ENCODE data around the gene PPBP.

PPBP gene

GRCh38 chr4:74028504-74028903 is 40.5 kb upstream of the PPBP start:
- no peak overlapping the region for H3K4me3 ChIP-seq (ENCODE audit: low read depth, low read length)
- DNase-seq (ENCODE audit: low read depth), result no peak
- no peak for TF ChIP-seq CTCF (conservative IDR thresholded peaks at IDR 0.05; ENCODE audit: low read depth, low read length)

- DNase-seq (ENCODE audit: low read depth), result no peak
- H3K4me3 ChIP-seq (ENCODE audit: low read depth, low read length), result no peak overlapping the region
- TF ChIP-seq CTCF (conservative IDR thresholded peaks at IDR 0.05; ENCODE audit: low read depth, low read length), result no peak
Observed at GRCh38 chr4:74023709-74024108, 35.7 kb upstream of the PPBP start.

- H3K4me3 ChIP-seq (ENCODE audit: low read depth, low read length), result no peak overlapping the region
- no peak for TF ChIP-seq CTCF (conservative IDR thresholded peaks at IDR 0.05; ENCODE audit: low read depth, low read length)
- no peak for DNase-seq (ENCODE audit: low read depth)
Observed at GRCh38 chr4:74021601-74022000, 33.6 kb upstream of the PPBP start.

GRCh38 chr4:74018771-74019170 is 30.8 kb upstream of the PPBP start:
- no peak overlapping the region for H3K4me3 ChIP-seq (ENCODE audit: low read depth, low read length)
- DNase-seq (ENCODE audit: low read depth), result no peak
- TF ChIP-seq CTCF (conservative IDR thresholded peaks at IDR 0.05; ENCODE audit: low read depth, low read length), result no peak

GRCh38 chr4:74018116-74018515 is 30.1 kb upstream of the PPBP start:
- TF ChIP-seq CTCF (conservative IDR thresholded peaks at IDR 0.05; ENCODE audit: low read depth, low read length), result no peak
- H3K4me3 ChIP-seq (ENCODE audit: low read depth, low read length), result no peak overlapping the region
- DNase-seq (ENCODE audit: low read depth), result no peak

GRCh38 chr4:74016068-74016467 is 28.1 kb upstream of the PPBP start:
- no peak overlapping the region for H3K4me3 ChIP-seq (ENCODE audit: low read depth, low read length)
- peak; percentile 7 for DNase-seq (ENCODE audit: low read depth)
- TF ChIP-seq CTCF (conservative IDR thresholded peaks at IDR 0.05; ENCODE audit: low read depth, low read length), result no peak

GRCh38 chr4:74015126-74015780 is 27.3 kb upstream of the PPBP start:
- DNase-seq (ENCODE audit: low read depth), result no peak
- H3K4me3 ChIP-seq (ENCODE audit: low read depth, low read length), result no peak overlapping the region
- TF ChIP-seq CTCF (conservative IDR thresholded peaks at IDR 0.05; ENCODE audit: low read depth, low read length), result no peak

Data from choroid plexus epithelial cell (primary cell).